Measurements from ENCODE around the gene TICAM1.

The TICAM1 gene

DNA sequence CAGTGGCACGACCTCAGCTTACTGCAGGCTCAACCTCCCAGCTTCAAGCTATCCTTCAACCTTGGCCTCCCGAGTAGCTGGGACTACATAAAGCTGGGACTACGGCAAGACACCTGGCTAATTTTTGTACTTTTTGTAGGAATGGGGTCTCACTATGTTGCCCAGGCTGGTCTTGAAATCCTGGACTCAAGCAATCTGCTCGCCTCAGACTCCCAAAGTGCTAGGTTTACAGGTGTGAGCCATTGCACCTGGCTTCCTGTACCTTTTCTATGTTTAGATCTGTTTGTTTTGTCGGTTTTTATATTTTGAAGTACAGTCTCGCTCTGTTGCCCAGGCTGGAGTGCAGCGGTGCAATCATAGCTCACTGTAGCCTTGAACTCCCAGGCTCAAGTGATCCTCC lies 17.5 kb upstream of the TICAM1 start:
- no peak for TF ChIP-seq CTCF (IDR thresholded peaks at IDR 0.05)

- no peak for TF ChIP-seq CTCF (IDR thresholded peaks at IDR 0.05)
Observed at GRCh38 chr19:4847190-4847973, 15.9 kb upstream of the TICAM1 start.

- no peak for TF ChIP-seq CTCF (IDR thresholded peaks at IDR 0.05)
Observed at GRCh38 chr19:4844348-4845179, 13.1 kb upstream of the TICAM1 start.

DNA sequence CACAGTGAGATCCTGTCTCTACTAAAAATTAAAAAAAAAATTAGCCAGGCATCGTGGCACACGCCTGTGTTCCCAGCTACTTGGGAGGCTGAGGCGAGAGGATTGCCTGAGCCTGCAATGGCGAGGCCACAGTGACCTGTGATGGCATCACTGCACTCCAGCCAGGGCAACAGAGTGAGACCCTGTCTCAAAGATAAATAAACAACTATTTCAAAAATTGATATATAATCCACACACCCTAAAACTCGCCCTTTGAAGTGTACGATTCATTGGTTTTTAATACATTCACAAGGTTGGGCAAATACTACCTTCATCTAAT lies 12.1 kb upstream of the TICAM1 start:
- no peak for TF ChIP-seq CTCF (IDR thresholded peaks at IDR 0.05)

DNA sequence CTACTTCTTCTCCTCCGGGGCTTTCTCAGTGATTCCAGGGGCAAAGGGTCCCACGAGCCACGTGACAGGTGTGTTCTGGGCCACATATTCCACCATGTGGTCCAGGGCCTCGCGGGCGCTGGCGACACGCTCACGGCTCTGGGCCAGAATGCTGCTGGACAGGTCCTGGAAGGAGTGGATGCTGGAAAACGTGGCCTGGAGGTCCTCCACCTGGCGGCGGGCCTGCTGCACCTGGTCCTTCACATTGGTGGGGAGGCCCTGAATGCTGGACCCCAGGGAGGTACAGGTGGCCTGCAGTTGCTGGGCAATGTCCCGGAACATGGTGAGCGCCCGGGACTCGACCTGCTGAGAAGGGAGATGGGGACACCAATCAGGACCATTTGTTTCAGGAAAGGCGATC lies 7.7 kb upstream of the TICAM1 start:
- TF ChIP-seq CTCF (IDR thresholded peaks at IDR 0.05) = no peak

- no peak for TF ChIP-seq CTCF (IDR thresholded peaks at IDR 0.05)
Observed at GRCh38 chr19:4832776-4833175, 1.3 kb upstream of the TICAM1 start.

DNA sequence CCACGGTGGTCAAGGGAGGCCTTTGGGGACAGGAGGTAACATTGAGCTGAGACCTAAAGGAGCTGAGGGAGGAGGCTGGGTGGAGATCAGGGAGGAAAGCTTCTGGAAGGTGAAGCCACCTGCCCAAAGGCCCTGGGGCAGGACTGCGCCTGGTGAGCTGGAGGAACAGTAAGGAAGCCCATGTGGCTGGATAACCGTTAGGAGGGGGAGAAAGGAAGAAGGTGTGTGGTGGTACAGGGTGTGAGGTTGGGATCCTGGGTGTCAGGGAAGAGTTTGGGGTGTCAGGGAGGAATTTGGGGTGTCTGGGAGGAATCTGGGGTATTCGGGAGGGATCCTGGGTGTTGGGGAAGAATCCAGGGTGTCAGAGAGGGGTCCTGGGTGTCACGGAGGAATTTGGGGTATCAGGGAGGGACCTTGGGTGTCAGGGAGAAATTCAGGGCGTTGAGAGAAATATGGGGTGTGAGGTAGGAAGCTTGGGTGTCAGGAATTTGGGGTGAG lies 695 bp downstream of the TICAM1 start:
- TF ChIP-seq CTCF (IDR thresholded peaks at IDR 0.05) = no peak

All from LNCAP (cell line).